IPS DF 4.7 (cell line): ENCODE results near the gene TXNDC9.
A peak's percentile ranks its signal among the peaks of the same experiment; 100 is the strongest.
"Not testable (repeated sequence)": the region's sequence is repeated elsewhere in the genome, so short reads cannot be mapped to it uniquely, and the experiment has no call there.

Experiments
- DNase-seq: peaks from one replicate; pipeline ENCODE4 v3.0.0-alpha.2; 2013; ENCODE audit warnings: low spot score; ENCODE audit errors: extremely low read depth

Gene TXNDC9

DNA sequence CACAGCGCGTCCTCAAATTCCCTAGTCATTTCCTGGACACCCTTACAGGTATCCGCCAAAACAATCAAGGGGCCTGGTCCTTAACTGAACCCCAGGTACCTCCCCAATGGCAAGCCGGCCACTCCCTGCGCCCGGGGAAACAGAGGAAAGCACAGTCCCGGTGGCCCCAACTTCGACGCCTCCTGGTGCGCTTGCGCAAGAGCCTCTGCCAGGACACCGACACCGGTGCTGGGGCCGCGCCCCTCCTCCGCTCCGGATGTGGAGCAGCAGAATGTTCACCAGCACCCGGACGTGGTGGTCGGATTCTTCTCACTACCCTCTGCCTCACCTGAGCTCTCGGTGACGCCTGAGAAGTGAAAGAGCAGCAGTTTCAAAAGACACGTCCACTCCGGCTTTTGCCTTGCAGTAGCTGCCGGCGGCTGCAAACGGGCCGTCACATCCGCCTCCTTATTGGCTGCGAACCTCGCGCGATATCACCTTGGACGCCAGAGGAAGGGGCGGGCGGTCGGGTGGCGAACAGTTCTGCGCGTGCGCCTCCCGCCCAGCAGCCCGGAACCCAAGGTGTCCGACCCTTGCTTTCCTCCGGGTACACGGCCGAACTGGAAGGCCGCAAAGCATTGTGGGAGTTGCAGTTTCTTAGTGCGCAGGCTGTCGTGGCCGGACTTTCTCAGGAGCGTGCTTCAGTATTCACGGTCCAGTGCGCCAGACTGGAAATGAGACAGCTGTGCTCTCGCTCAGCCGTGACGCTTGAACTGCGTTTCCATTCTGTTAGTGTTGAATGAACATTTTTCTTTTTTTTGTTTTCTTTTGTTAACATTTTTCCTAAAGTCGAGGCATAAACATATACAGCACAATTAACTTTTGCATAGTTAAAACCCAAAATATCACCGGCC is at the start of gene TXNDC9:
TXNDC9 (minus strand) TSS at position 423 of the 893 bp plus-strand sequence. CDS start 3,123 bp downstream, outside the sequence.
- DNase-seq, result peak; percentile 96

- no peak for DNase-seq
Observed at GRCh38 chr2:99382143-99382542, 46.0 kb upstream of the TXNDC9 start.

DNA sequence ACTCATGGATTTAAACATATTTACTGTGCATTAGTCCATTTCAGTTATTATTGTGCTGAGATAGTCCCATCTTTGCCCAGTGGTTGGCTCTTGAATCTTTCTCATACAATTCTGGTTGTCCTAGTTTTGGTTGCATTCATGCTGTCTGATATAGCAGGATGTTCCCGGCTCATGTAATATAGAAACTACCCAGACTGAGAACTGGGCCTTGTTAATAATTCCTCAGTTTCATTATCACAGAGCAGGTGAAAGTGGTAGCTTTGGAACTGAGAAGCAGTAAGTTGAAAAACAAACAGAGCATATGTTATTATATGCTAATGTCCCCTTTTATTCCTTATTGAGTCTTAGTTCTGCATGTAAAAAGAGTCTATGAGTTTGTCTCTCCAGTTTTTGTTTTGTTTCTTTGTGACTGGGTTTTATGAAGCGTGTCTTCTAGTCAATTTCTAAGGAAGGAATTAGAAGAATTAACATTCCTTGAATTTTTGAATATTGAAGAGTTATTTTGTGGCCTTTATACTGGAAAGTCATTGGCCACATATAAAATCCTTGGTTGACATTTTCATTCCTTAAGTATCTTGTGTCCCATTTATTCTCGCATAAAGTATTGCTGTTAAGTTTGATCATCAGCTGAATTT is 44.4 kb upstream of the TXNDC9 start:
- no peak for DNase-seq

DNA sequence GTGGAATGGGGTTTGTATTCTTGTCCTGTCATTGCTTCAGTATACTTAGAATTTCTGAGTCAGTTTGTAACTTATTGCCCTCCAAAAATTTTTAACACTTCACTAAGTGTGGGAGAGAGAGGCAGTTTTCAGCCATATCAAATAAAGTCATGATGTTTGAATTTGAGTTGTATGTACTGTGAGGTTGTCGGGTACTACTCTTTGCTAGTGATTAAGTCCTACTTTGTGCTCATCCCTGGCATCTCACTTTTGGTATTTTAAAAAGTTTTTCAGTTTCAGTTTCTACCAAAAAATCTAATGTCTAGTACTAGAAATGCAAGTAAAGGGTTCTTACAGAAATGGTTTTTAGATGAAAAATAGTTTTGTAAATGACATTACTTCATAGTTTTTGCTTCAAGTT is 41.7 kb upstream of the TXNDC9 start:
- DNase-seq, result no peak

DNA sequence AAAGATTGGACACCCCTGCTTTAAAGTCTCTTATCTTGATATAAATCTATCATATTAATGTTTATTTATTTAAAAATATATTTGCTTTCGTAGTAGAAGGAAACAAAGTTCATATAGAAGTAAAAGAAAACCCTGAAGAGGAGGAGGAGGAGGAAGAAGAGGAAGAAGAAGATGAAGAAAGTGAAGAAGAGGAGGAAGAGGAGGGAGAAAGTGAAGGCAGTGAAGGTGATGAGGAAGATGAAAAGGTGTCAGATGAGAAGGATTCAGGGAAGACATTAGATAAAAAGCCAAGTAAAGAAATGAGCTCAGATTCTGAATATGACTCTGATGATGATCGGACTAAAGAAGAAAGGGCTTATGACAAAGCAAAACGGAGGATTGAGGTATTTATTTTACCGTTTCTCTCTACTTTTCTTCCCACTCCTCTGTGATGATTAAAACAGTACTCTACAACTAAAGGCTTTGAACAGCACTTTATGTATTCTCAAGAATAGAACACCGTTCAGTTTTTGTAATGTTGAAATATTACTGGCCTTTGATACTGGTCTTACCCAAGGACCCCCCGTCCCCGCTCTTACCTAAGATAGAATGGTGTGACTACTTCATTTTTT is 40.2 kb upstream of the TXNDC9 start:
- DNase-seq, result no peak

GRCh38 chr2:99374747-99375146 is 38.6 kb upstream of the TXNDC9 start:
- DNase-seq, result no peak

- no peak for DNase-seq
Observed at GRCh38 chr2:99373144-99373543, 37.0 kb upstream of the TXNDC9 start.

DNA sequence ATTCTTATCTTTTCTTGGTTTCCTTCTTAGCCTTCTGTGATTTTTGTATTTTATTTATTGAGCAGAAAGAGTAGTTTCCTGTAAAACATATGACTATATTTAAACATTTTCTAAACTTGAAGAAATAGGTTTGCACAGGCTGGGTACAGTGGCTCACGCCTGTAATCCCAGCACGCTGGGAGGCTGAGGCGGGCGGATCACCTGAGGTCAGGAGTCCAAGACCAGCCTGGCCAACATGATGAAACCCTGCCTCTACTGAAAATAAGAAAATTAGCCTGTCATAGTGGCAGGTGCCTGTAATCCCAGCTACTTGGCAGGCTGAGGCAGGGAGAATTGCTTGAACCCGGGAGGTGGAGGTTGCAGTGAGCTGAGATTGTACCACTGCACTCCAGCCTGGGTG is 32.7 kb upstream of the TXNDC9 start:
- DNase-seq, result not testable (repeated sequence)

- no peak for DNase-seq
Observed at GRCh38 chr2:99365661-99366060, 29.5 kb upstream of the TXNDC9 start.

- DNase-seq, result no peak
Observed at GRCh38 chr2:99356853-99357252, 20.7 kb upstream of the TXNDC9 start.

DNA sequence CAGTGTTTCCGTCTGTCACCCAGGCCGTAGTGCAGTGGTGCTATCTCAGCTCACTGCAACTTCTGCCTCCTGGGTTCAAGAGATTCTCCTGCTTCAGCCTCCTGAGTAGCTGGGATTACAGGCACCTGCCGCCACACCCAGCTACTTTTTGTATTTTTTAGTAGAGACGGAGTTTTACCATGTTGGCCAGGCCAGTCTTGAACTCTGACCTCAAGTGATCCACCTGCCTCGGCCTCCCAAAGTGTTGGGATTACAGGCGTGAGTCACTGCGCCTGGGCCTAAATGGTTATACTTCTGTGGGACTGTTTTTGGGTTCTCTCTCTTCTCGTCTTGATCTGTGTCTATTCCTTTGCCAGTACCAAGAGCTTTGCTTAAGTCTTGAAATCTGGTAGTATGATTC is 18.7 kb upstream of the TXNDC9 start:
- DNase-seq, result not testable (repeated sequence)

- DNase-seq, result no peak
Observed at GRCh38 chr2:99354070-99354469, 17.9 kb upstream of the TXNDC9 start.

GRCh38 chr2:99350194-99350593 is 14.1 kb upstream of the TXNDC9 start:
- DNase-seq, result no peak

GRCh38 chr2:99348173-99348572 is 12.0 kb upstream of the TXNDC9 start:
- no peak for DNase-seq

DNA sequence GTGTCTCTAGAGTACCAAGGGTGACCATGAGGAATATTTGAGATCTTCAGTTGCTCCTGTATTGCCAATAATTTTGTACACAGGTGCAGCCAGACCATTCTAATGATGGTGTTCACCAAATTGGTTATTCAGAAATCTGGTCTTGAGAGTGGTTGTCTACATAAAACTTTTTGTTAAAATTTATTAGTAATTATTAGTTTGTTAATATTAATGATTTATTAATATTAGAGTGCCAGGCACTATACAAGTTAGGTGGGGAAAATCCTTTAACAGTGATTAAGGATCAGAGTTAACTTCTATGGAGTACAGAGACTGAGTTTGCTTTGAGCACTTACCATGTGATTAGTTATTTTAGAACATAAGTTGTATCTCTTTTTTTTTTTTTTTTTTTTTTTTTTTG is 10.1 kb upstream of the TXNDC9 start:
- DNase-seq, result no peak

GRCh38 chr2:99345446-99345845 is 9.3 kb upstream of the TXNDC9 start:
- DNase-seq, result not testable (repeated sequence)

DNA sequence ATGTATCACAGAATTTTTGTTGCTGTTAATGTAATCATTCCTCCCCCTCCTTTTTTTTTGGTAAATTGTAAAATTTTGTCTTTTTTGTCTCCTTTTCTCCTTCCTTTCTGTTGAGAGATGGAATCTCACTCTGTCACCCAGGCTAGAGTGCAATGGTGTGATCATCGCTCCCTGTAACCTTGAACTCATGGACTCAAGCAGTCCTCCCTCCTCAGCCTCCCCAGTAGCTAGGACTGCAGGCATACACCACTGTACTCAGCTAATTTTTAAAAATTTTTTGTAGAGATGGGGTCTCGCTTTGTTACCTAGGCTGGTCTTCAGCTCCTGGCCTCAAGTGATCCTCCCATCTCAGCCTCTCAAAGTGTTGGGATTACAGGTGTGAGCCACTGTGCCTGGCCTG is 6.4 kb upstream of the TXNDC9 start:
- DNase-seq, result no peak

- DNase-seq, result no peak
Observed at GRCh38 chr2:99340669-99341236, 4.6 kb upstream of the TXNDC9 start.

DNA sequence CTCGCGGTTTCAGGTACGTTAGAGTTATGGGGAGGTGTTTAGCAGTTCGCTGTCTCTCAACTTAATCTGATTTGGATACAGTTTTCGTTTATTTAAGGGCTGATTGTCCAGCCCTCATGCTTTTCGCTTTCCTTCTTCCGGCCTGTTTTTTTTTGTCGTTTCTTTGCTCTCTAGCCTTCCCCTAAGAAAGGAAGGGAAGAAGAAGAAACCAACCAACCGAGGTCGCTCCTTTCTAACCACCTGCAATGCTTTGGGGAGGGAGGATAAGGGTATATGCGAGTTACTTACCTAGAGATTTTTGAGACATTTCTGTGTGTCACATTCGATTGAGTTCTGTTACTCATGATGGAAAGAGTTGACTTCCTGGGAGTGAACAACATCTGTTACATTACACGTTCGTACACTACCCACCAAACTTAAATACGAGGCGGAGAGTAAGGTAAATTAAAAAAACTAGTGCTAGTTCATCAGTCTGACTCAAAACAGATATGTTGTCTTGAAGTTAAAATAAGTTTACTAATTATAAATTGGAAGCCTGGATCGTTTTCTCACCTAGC is 2.0 kb upstream of the TXNDC9 start:
- no peak for DNase-seq

DNA sequence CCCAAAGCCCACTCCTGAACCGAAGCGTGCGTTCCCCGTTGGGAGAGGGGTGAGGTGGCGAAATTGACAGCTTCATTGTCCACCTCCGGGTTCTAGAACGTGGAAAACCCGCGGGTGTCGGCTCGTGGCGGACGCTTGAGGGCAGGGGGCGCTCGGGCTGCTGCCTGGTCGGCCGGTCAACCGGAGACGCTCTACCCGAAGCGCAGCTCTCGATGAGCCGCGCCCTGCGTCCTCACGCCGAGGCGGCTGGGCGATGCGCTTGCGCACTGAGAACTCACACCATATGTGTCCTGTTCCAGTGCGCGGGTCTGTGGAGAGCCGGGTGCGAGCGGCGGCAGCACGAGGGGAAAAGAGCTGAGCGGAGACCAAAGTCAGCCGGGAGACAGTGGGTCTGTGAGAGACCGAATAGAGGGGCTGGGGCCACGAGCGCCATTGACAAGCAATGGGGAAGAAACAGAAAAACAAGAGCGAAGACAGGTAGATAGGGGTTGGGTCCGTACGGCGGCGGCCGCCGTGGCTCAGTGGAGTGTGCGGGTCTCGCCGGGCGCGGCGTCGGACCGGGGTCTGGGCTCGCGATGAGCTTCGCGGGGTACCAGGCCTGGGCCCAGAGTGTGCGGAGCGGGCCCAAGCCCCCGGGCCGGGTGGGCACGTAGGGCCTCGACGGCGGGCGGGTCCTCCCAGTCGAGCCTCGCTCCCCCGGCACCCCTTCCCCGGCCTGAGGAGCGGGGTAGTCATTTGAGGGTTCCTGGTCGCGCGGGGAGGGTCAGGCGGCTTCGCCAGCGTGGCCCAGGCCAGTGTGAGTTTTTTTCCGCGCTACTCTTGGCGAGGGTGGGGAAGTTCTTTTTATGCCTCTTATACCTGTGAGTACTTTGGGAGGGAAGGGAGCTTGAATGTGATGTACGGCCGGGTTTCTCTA is 1.2 kb upstream of the TXNDC9 start, which contains the start of gene EIF5B:
EIF5B (plus strand) TSS at position 277 of the 916 bp plus-strand sequence; CDS start at position 443, 166 bp downstream.
- peak; percentile 85 for DNase-seq

GRCh38 chr2:99336804-99337112 is 625 bp upstream of the TXNDC9 start:
- DNase-seq, result no peak
